Activated naive CD8-positive, alpha-beta T cell (primary cell): ENCODE measurements around the gene GPR137C.

Experiments used
- H3K27ac Mint-ChIP-seq: one replicate; pipeline ENCODE4 v1.8.0; 2021; ENCODE audit warnings: mixed read lengths
- H3K27me3 Mint-ChIP-seq: one replicate; pipeline ENCODE4 v1.8.0; 2021; ENCODE audit warnings: mixed read lengths
- H3K36me3 Mint-ChIP-seq: one replicate; pipeline ENCODE4 v1.8.0; 2021; ENCODE audit warnings: mixed read lengths
- H3K4me1 Mint-ChIP-seq: one replicate; pipeline ENCODE4 v1.8.0; 2021; ENCODE audit warnings: low read depth, mixed read lengths
- H3K4me3 Mint-ChIP-seq: one replicate; pipeline ENCODE4 v1.8.0; 2021; ENCODE audit warnings: mild to moderate bottlenecking, mixed read lengths
- H3K9me3 Mint-ChIP-seq: one replicate; pipeline ENCODE4 v1.8.0; 2021; ENCODE audit warnings: low read depth, mixed read lengths

GPR137C gene

GRCh38 chr14:52552063-52552988, at the start of gene GPR137C, which contains the start of gene TXNDC16:
GPR137C (plus strand) TSS chr14:52552836; CDS start chr14:52553148, 312 bp downstream.
TXNDC16 (minus strand) TSS chr14:52552505; CDS start chr14:52543557, 8,948 bp downstream.
- Mint-ChIP-seq H3K27ac (peak within 1 kb of the TSS; percentile 81), H3K36me3 (peaks cover 6% of the 10 kb centered on the region), H3K4me3 (peak within 1 kb of the TSS; percentile 95), H3K4me1 (peaks cover 32% of the 10 kb centered on the region), H3K9me3 (no peaks in the 10 kb centered on the region), H3K27me3 (peaks cover 4% of the 10 kb centered on the region)

- Mint-ChIP-seq H3K27ac (no peak overlapping the region), H3K27me3 (no peaks in the 10 kb centered on the region), H3K4me3 (no peak overlapping the region), H3K4me1 (no peaks in the 10 kb centered on the region), H3K9me3 (no peaks in the 10 kb centered on the region), H3K36me3 (peaks cover 12% of the 10 kb centered on the region)
Observed at GRCh38 chr14:52513249-52513648, 39.4 kb upstream of the GPR137C start.

- Mint-ChIP-seq H3K4me3 (no peak overlapping the region), H3K27me3 (no peaks in the 10 kb centered on the region), H3K36me3 (peaks cover 5% of the 10 kb centered on the region)
Observed at GRCh38 chr14:52514046-52514811, 38.4 kb upstream of the GPR137C start.

GRCh38 chr14:52522033-52522432, 30.6 kb upstream of the GPR137C start:
- Mint-ChIP-seq H3K9me3 (no peaks in the 10 kb centered on the region), H3K36me3 (peaks cover 2% of the 10 kb centered on the region), H3K27ac (no peak overlapping the region), H3K4me3 (no peak overlapping the region), H3K4me1 (no peaks in the 10 kb centered on the region), H3K27me3 (no peaks in the 10 kb centered on the region)

More at GRCh38 chr14:52514046-52514811, 38.4 kb upstream of the GPR137C start:
- no peaks in the 10 kb centered on the region for H3K4me1 Mint-ChIP-seq
- H3K27ac Mint-ChIP-seq, result no peak overlapping the region
- H3K9me3 Mint-ChIP-seq, result no peaks in the 10 kb centered on the region

- no peaks in the 10 kb centered on the region for H3K9me3 Mint-ChIP-seq
- no peaks in the 10 kb centered on the region for H3K27me3 Mint-ChIP-seq
- no peaks in the 10 kb centered on the region for H3K4me1 Mint-ChIP-seq
- H3K27ac Mint-ChIP-seq, result no peak overlapping the region
- no peak overlapping the region for H3K4me3 Mint-ChIP-seq
- peaks cover 4% of the 10 kb centered on the region for H3K36me3 Mint-ChIP-seq
Observed at GRCh38 chr14:52522581-52523345, 29.9 kb upstream of the GPR137C start.

- Mint-ChIP-seq H3K9me3 (no peaks in the 10 kb centered on the region), H3K27me3 (no peaks in the 10 kb centered on the region), H3K36me3 (peaks cover 4% of the 10 kb centered on the region), H3K4me1 (no peaks in the 10 kb centered on the region), H3K4me3 (no peak overlapping the region), H3K27ac (no peak overlapping the region)
Observed at GRCh38 chr14:52527052-52527451, 25.6 kb upstream of the GPR137C start.

GRCh38 chr14:52531481-52531880, 21.2 kb upstream of the GPR137C start:
- no peak overlapping the region for H3K27ac Mint-ChIP-seq
- no peaks in the 10 kb centered on the region for H3K9me3 Mint-ChIP-seq
- peaks cover 8% of the 10 kb centered on the region for H3K36me3 Mint-ChIP-seq

GRCh38 chr14:52536269-52536668, 16.4 kb upstream of the GPR137C start:
- Mint-ChIP-seq H3K9me3 (no peaks in the 10 kb centered on the region), H3K36me3 (peaks cover 13% of the 10 kb centered on the region), H3K4me1 (peaks cover 8% of the 10 kb centered on the region), H3K27me3 (no peaks in the 10 kb centered on the region), H3K4me3 (no peak overlapping the region), H3K27ac (no peak overlapping the region)

More at GRCh38 chr14:52531481-52531880, 21.2 kb upstream of the GPR137C start:
- H3K27me3 Mint-ChIP-seq, result no peaks in the 10 kb centered on the region
- H3K4me3 Mint-ChIP-seq, result no peak overlapping the region
- no peaks in the 10 kb centered on the region for H3K4me1 Mint-ChIP-seq

GRCh38 chr14:52538623-52539022, 14.0 kb upstream of the GPR137C start:
- no peak overlapping the region for H3K4me3 Mint-ChIP-seq
- H3K27ac Mint-ChIP-seq, result no peak overlapping the region
- peaks cover 11% of the 10 kb centered on the region for H3K36me3 Mint-ChIP-seq

GRCh38 chr14:52545584-52546317, 6.9 kb upstream of the GPR137C start:
- no peak overlapping the region for H3K27ac Mint-ChIP-seq
- H3K9me3 Mint-ChIP-seq, result no peaks in the 10 kb centered on the region
- peaks cover 18% of the 10 kb centered on the region for H3K4me1 Mint-ChIP-seq
- H3K27me3 Mint-ChIP-seq, result no peaks in the 10 kb centered on the region
- peaks cover 6% of the 10 kb centered on the region for H3K36me3 Mint-ChIP-seq
- no peak overlapping the region for H3K4me3 Mint-ChIP-seq

More at GRCh38 chr14:52538623-52539022, 14.0 kb upstream of the GPR137C start:
- peaks cover 8% of the 10 kb centered on the region for H3K4me1 Mint-ChIP-seq
- no peaks in the 10 kb centered on the region for H3K9me3 Mint-ChIP-seq
- no peaks in the 10 kb centered on the region for H3K27me3 Mint-ChIP-seq

- Mint-ChIP-seq H3K4me1 (peaks cover 23% of the 10 kb centered on the region), H3K9me3 (no peaks in the 10 kb centered on the region)
Observed at GRCh38 chr14:52546318-52546670, 6.3 kb upstream of the GPR137C start.

GRCh38 chr14:52547027-52547426, 5.6 kb upstream of the GPR137C start:
- H3K4me1 Mint-ChIP-seq, result peaks cover 30% of the 10 kb centered on the region
- H3K27ac Mint-ChIP-seq, result no peak overlapping the region
- H3K9me3 Mint-ChIP-seq, result no peaks in the 10 kb centered on the region
- H3K4me3 Mint-ChIP-seq, result no peak overlapping the region
- no peaks in the 10 kb centered on the region for H3K27me3 Mint-ChIP-seq
- H3K36me3 Mint-ChIP-seq, result peaks cover 6% of the 10 kb centered on the region

More at GRCh38 chr14:52546318-52546670, 6.3 kb upstream of the GPR137C start:
- H3K27me3 Mint-ChIP-seq, result no peaks in the 10 kb centered on the region
- peaks cover 6% of the 10 kb centered on the region for H3K36me3 Mint-ChIP-seq
- H3K27ac Mint-ChIP-seq, result no peak overlapping the region
- H3K4me3 Mint-ChIP-seq, result no peak overlapping the region

- Mint-ChIP-seq H3K4me3 (no peak overlapping the region), H3K9me3 (no peaks in the 10 kb centered on the region), H3K27me3 (no peaks in the 10 kb centered on the region), H3K36me3 (peaks cover 6% of the 10 kb centered on the region), H3K4me1 (peaks cover 31% of the 10 kb centered on the region), H3K27ac (no peak overlapping the region)
Observed at GRCh38 chr14:52547526-52547925, 5.1 kb upstream of the GPR137C start.

- H3K27ac Mint-ChIP-seq, result no peak overlapping the region
- H3K4me1 Mint-ChIP-seq, result peaks cover 32% of the 10 kb centered on the region
- peak overlapping the region; percentile 89 for H3K4me3 Mint-ChIP-seq
- peaks cover 6% of the 10 kb centered on the region for H3K36me3 Mint-ChIP-seq
- peaks cover 4% of the 10 kb centered on the region for H3K27me3 Mint-ChIP-seq
- H3K9me3 Mint-ChIP-seq, result no peaks in the 10 kb centered on the region
Observed at GRCh38 chr14:52550661-52551060, 2.0 kb upstream of the GPR137C start.
